NOMO-1 (cell line): ENCODE measurements around the gene JADE2.
"Not testable (repeated sequence)": the region's sequence is repeated elsewhere in the genome, so short reads cannot be mapped to it uniquely, and the experiment has no call there.

Source experiments
- DNase-seq, 2 experiments: peaks; one replicate each; lab custom pipeline; 2025; ENCODE audit not compliant: unreplicated experiment in 2 of 2; lab: John Stamatoyannopoulos, UW

JADE2 gene

DNA sequence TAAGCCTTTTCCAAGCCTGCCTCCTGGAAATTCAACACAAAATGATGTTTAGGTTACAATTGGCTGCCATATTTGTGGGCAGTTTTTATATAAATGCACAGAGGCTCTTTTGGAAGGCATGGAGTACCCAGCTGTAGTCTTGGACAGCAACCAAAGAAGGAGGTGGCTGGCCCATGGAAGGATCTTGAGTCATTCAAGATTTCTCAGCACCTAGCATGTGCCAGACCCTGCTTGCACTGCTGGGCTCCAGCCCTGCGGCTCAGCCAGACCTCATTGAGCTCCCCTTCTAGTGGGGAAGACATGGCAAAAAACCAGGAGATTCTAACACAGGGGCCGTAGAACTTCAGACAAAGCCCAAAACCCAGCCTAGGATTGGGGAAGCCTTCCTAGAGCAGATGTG is 22.1 kb downstream of the JADE2 start:
- DNase-seq: no peak

GRCh38 chr5:134547999-134548658 is 22.7 kb downstream of the JADE2 start:
- no peak for DNase-seq

DNA sequence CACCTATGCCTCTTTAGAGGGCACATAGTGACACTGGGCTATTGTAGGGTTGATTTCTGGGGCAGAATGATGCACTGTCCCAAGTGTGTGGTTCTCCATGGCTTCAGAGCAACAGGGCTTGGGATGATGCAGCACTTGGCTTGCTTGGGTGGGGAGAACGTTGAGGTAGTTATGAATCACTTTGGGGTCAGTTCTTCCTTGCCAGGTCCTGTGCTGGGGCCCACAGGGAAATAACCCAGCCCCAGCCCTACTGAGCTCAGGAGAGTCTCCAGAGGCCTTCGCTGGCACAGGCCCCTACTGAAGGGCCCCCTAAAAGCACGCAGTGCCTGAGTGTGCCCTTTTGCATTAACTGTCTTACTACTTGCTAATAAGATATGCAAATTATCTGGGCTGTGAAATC is 24.2 kb downstream of the JADE2 start:
- no peak for DNase-seq

- no peak for DNase-seq
Measured at GRCh38 chr5:134550271-134551214, 25.1 kb downstream of the JADE2 start.

GRCh38 chr5:134551901-134552300 is 26.4 kb downstream of the JADE2 start:
- DNase-seq: no peak

- DNase-seq: no peak
Measured at GRCh38 chr5:134552301-134552700, 26.8 kb downstream of the JADE2 start.

- DNase-seq: not testable (repeated sequence)
Measured at GRCh38 chr5:134552716-134553115, 27.2 kb downstream of the JADE2 start.

- no peak for DNase-seq
Measured at GRCh38 chr5:134553821-134554267, 28.4 kb downstream of the JADE2 start.

GRCh38 chr5:134554319-134555222 is 29.1 kb downstream of the JADE2 start:
- no peak for DNase-seq

- no peak for DNase-seq
Measured at GRCh38 chr5:134555223-134555889, 29.9 kb downstream of the JADE2 start.

- DNase-seq: peak; percentile 33 to 50
Measured at GRCh38 chr5:134555890-134556311, 30.4 kb downstream of the JADE2 start.

GRCh38 chr5:134556588-134556987 is 31.1 kb downstream of the JADE2 start:
- not testable (repeated sequence) for DNase-seq

DNA sequence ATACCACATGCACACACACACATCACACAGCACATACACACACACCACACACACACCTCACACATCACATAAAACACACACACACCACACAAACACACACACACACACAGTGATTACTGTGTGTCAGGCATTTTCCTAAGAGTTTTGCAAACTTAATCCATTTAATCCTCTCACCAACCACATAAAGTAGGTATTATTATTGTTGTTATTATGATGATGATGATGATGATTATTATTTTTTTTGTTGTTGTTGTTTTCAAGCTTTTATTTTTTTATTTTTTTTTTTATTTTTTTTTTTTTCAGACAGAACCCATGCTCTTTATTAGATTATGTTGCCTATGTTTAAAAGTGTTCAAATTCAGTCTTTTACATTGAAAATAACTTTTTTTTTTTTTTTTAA is 31.5 kb downstream of the JADE2 start:
- no peak for DNase-seq

- DNase-seq: no peak
Measured at GRCh38 chr5:134559672-134560071, 34.2 kb downstream of the JADE2 start.

GRCh38 chr5:134560698-134561097 is 35.2 kb downstream of the JADE2 start:
- no peak for DNase-seq

DNA sequence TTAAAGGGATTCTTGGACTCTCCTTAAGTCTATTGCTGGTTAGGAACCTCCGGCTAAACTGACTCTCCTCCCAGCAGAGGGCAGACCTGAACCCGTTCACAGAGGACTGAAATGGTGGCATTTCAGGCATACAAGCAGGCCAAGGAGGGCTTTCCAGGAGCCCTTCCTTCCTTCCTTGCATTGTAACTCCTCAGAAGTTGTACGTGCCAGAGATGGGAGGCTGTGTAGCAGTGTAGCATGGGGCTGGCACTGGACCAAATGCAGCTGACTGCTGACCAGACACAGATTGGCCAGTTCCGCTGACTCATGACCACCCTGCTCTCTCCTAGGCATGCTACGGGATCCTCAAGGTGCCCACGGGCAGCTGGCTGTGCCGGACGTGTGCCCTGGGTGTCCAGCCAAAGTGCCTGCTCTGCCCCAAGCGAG is 36.4 kb downstream of the JADE2 start:
- DNase-seq: no peak

DNA sequence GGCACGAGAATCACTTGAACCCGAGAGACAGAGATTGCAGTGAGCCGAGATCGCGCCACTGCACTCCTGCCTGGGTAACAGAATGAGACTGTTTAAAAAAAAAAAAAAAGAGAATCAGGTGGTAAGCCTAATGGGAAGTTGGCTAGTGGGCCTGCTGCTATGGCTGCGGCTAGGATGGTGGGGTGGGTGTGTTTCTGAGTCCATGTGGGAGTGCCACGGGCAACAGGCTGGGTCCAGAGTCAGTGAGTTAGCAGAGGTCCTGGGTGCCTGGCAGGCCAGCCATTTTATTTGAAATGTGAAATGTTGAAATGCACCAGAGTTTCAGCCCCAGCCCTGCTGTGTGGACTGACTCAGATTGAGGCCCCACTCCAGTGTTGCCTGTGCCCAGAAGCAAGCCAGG is 37.8 kb downstream of the JADE2 start:
- no peak for DNase-seq

GRCh38 chr5:134563962-134564361 is 38.5 kb downstream of the JADE2 start:
- no peak for DNase-seq

DNA sequence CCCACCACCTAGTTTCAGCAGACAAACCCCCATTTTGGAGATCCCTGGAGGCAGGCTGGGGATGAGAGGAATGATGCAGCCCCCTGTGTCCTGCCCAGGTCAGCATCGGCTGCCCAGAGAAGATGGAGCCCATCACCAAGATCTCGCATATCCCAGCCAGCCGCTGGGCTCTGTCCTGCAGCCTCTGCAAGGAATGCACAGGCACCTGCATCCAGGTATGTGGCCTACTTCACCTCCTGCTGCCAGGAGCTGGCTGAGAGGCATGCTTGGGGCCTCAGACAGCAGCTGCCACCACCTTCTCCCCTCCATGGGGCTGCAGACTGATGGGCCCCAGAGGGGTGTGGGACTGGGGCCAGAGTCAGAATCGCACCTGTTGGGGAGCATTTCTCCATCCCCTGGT is 38.9 kb downstream of the JADE2 start:
- no peak for DNase-seq
